GM12878 (cell line): ENCODE measurements around the gene RAB3GAP1.

Experiments used
- EZH2 ChIP-seq: IDR thresholded peaks from 2 replicates; pipeline ENCODE4 v1.6.1; 2012; ENCODE audit warnings: low read depth, mild to moderate bottlenecking, control low read depth, inconsistent platforms, low read length, borderline replicate concordance; ENCODE audit not compliant: control insufficient read depth
- FOXM1 ChIP-seq: IDR thresholded peaks from 2 replicates; pipeline ENCODE4 v1.6.1; 2012; ENCODE audit warnings: low read depth, mild to moderate bottlenecking, inconsistent platforms, low read length, moderate library complexity
- KDM1A ChIP-seq: fragments of 200-600 bp; sonication (generic); IDR thresholded peaks from 2 replicates; pipeline ENCODE4 v1.6.1; 2016; ENCODE audit warnings: borderline replicate concordance
- POLR2A ChIP-seq: IDR thresholded peaks from 2 replicates; pipeline ENCODE4 v1.6.1; 2011; ENCODE audit warnings: low read depth, mild to moderate bottlenecking, low read length
- POLR2AphosphoS5 ChIP-seq: IDR thresholded peaks from 2 replicates; pipeline ENCODE4 v1.6.1; 2011; ENCODE audit warnings: mild to moderate bottlenecking, low read length, inconsistent platforms
- RAD51 ChIP-seq: fragments of 450-650 bp; IDR thresholded peaks from 2 replicates; pipeline ENCODE4 v1.6.1; 2016; ENCODE audit warnings: moderate library complexity, mild to moderate bottlenecking, inconsistent platforms
- ZBED1 ChIP-seq: IDR thresholded peaks from 2 replicates; pipeline ENCODE4 v1.6.1; 2016; ENCODE audit warnings: borderline replicate concordance
- ZNF274 ChIP-seq: IDR thresholded peaks from one replicate; pipeline ENCODE4 v1.8.0; 2011; ENCODE audit not compliant: insufficient read length, insufficient read depth
- TF ChIP-seq, protein P1 (sequence below), 3 experiments: IDR thresholded peaks in 2 of 3; conservative IDR thresholded peaks in 1 of 3; 2 replicates each; pipeline ENCODE4 v1.5.1; 2011; ENCODE audit warnings: low read depth in 3 of 3, low read length in 3 of 3, mild to moderate bottlenecking in 3 of 3, control low read depth in 2 of 3, moderate library complexity in 2 of 3, inconsistent platforms in 1 of 3, mixed read lengths in 1 of 3; ENCODE audit not compliant: control insufficient read depth in 2 of 3, insufficient read depth in 1 of 3; ENCODE audit errors: extremely low read depth in 1 of 3

DNA sequence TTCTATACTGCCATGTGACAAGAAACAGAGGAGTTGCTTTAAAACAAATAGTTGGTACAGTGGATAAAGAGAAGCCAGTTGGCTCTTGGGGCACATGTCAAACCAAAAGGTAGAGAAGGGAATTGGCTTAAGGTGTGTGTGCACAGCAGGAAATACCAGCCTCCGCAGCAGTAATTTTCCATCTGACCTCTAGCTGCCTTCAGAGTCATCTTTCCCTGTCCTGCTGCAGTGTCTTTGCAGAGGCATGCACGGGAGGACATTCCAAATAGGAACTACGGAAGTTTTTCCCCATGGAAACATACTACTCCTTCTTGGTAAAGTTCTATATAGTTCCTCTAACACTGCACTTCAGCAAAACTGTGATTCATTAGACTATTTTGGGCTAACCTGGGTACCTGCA lies 99.5 kb downstream of the RAB3GAP1 start:
- TF ChIP-seq RAD51 (no peak), ZNF274 (no peak), FOXM1 (no peak), KDM1A (no peak), POLR2A (no peak), ZBED1 (no peak), POLR2AphosphoS5 (no peak), EZH2 (no peak)
- TF ChIP-seq, protein P1, sequence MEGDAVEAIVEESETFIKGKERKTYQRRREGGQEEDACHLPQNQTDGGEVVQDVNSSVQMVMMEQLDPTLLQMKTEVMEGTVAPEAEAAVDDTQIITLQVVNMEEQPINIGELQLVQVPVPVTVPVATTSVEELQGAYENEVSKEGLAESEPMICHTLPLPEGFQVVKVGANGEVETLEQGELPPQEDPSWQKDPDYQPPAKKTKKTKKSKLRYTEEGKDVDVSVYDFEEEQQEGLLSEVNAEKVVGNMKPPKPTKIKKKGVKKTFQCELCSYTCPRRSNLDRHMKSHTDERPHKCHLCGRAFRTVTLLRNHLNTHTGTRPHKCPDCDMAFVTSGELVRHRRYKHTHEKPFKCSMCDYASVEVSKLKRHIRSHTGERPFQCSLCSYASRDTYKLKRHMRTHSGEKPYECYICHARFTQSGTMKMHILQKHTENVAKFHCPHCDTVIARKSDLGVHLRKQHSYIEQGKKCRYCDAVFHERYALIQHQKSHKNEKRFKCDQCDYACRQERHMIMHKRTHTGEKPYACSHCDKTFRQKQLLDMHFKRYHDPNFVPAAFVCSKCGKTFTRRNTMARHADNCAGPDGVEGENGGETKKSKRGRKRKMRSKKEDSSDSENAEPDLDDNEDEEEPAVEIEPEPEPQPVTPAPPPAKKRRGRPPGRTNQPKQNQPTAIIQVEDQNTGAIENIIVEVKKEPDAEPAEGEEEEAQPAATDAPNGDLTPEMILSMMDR (IDR thresholded peaks at IDR 0.05 in 2 of 3, conservative IDR thresholded peaks at IDR 0.05 in 1 of 3; ENCODE audit: control insufficient read depth in 2 of 3, extremely low read depth in 1 of 3, insufficient read depth in 1 of 3, low read depth in 3 of 3, low read length in 3 of 3): no peak
